Renal pelvis (tissue), 4 donors: ENCODE data around the gene JAKMIP1. TPM values are rescaled to one million over a fixed set of nuclear protein-coding genes. Genes with fewer than 3 reads are reported as not detected.

Source experiments
- DNase-seq: peaks from one replicate; pipeline ENCODE4 v3.0.0-alpha.2; 2013
- polyA plus RNA-seq, 3 donors: library from polyadenylated mRNA; unstranded; fragments of 120-200 nt; gene quantifications; one replicate each; pipeline ENCODE4 v1.2.1, GENCODE V29; 2013; ENCODE audit not compliant: insufficient read length in 3 of 3

The JAKMIP1 gene
- polyA plus RNA-seq, 3 donors = 0.06 to 0.14 (median 0.12) TPM

- DNase-seq = no peak
Observed at GRCh38 chr4:6043188-6043587, 157.2 kb downstream of the JAKMIP1 start.

- no peak for DNase-seq
Observed at GRCh38 chr4:6042293-6043063, 157.9 kb downstream of the JAKMIP1 start.

GRCh38 chr4:6041800-6042199, 158.5 kb downstream of the JAKMIP1 start:
- DNase-seq = no peak

- DNase-seq = no peak
Observed at GRCh38 chr4:6038711-6039110, 161.6 kb downstream of the JAKMIP1 start.

GRCh38 chr4:6035786-6036185, 164.6 kb downstream of the JAKMIP1 start:
- no peak for DNase-seq

GRCh38 chr4:6033381-6033780, 167.0 kb downstream of the JAKMIP1 start:
- DNase-seq = no peak

- DNase-seq = no peak
Observed at GRCh38 chr4:6032249-6033244, 167.8 kb downstream of the JAKMIP1 start.

GRCh38 chr4:6031846-6032245, 168.5 kb downstream of the JAKMIP1 start:
- DNase-seq = no peak

- DNase-seq = no peak
Observed at GRCh38 chr4:6030679-6031078, 169.7 kb downstream of the JAKMIP1 start.

GRCh38 chr4:6029254-6029653, 171.1 kb downstream of the JAKMIP1 start:
- no peak for DNase-seq

- no peak for DNase-seq
Observed at GRCh38 chr4:6028168-6028567, 172.2 kb downstream of the JAKMIP1 start.

- DNase-seq = no peak
Observed at GRCh38 chr4:6027392-6027791, 173.0 kb downstream of the JAKMIP1 start.

GRCh38 chr4:6024313-6024960, 175.9 kb downstream of the JAKMIP1 start:
- peak; percentile 50 for DNase-seq

- no peak for DNase-seq
Observed at GRCh38 chr4:6023731-6024130, 176.6 kb downstream of the JAKMIP1 start.

GRCh38 chr4:6022607-6023288, 177.6 kb downstream of the JAKMIP1 start:
- DNase-seq = no peak

GRCh38 chr4:6021831-6022606, 178.3 kb downstream of the JAKMIP1 start:
- DNase-seq = no peak

- DNase-seq = no peak
Observed at GRCh38 chr4:6020613-6021012, 179.7 kb downstream of the JAKMIP1 start.

GRCh38 chr4:6019316-6020263, 180.8 kb downstream of the JAKMIP1 start:
- DNase-seq = peak; percentile 61

- DNase-seq = no peak
Observed at GRCh38 chr4:6018331-6018730, 182.0 kb downstream of the JAKMIP1 start, which contains the start of gene C4orf50. Gene C4orf50 (minus strand): TSS chr4:6018431.

- no peak for DNase-seq
Observed at GRCh38 chr4:6017800-6018199, 182.5 kb downstream of the JAKMIP1 start.
